NT2/D1 (cell line): ENCODE measurements around the gene IMPG2.

ENCODE experiments used
- SUZ12 ChIP-seq: IDR thresholded peaks from 2 replicates; pipeline ENCODE4 v1.6.1; 2011; ENCODE audit not compliant: insufficient read length, insufficient read depth; ENCODE audit errors: extremely low read depth
- YY1 ChIP-seq: IDR thresholded peaks from 2 replicates; pipeline ENCODE4 v1.6.1; 2011; ENCODE audit not compliant: insufficient read length, insufficient read depth

- TF ChIP-seq SUZ12 (no peak), YY1 (no peak)
These were observed 117.0 kb downstream of the IMPG2 start for GRCh38 chr3:101203411-101203810.
